Panc1 (cell line): ENCODE data around the gene DOCK1.

Experiments
- POLR2AphosphoS5 ChIP-seq: IDR thresholded peaks from 2 replicates; pipeline ENCODE4 v1.6.1; 2012; ENCODE audit warnings: mild to moderate bottlenecking, low read depth, low read length, moderate library complexity
- TCF7L2 ChIP-seq: IDR thresholded peaks from 2 replicates; pipeline ENCODE4 v1.6.1; 2011; ENCODE audit warnings: mild to moderate bottlenecking, low read depth, low read length, inconsistent platforms
- TF ChIP-seq, protein P1 (sequence below): fragments of 450-650 bp; IDR thresholded peaks from 2 replicates; pipeline ENCODE4 v1.5.1; 2017; ENCODE audit warnings: mild to moderate bottlenecking

DNA sequence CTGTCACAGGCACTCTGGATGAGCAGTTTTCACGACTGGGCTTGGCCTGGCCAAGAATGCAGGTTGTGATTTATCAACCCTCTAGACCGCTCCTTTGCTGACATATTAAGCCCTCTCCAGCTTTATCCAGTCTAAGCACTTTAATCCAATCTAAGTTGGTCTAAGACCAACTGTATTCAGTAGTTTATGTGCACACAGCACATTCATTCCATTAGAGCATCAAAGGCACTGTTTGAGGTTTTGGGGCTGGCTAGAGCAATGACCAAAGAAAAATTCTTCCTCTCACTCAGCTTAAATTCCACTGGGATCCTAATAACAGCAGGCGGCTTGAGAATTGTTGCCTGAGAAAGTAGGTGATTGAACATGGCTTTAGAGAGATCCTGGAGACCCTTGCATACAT is 467.1 kb downstream of the DOCK1 start:
- TF ChIP-seq, protein P1, sequence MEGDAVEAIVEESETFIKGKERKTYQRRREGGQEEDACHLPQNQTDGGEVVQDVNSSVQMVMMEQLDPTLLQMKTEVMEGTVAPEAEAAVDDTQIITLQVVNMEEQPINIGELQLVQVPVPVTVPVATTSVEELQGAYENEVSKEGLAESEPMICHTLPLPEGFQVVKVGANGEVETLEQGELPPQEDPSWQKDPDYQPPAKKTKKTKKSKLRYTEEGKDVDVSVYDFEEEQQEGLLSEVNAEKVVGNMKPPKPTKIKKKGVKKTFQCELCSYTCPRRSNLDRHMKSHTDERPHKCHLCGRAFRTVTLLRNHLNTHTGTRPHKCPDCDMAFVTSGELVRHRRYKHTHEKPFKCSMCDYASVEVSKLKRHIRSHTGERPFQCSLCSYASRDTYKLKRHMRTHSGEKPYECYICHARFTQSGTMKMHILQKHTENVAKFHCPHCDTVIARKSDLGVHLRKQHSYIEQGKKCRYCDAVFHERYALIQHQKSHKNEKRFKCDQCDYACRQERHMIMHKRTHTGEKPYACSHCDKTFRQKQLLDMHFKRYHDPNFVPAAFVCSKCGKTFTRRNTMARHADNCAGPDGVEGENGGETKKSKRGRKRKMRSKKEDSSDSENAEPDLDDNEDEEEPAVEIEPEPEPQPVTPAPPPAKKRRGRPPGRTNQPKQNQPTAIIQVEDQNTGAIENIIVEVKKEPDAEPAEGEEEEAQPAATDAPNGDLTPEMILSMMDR: no peak
- TF ChIP-seq TCF7L2: no peak
- no peak for TF ChIP-seq POLR2AphosphoS5
